HepG2 (cell line): ENCODE data around the gene INO80E. TPM values are rescaled to one million over a fixed set of nuclear protein-coding genes. Genes with fewer than 3 reads are reported as not detected.
A peak's percentile ranks its signal among the peaks of the same experiment; 100 is the strongest.

Experiments used
- AHR ChIP-seq: IDR thresholded peaks from 2 replicates; pipeline ENCODE4 v1.6.1; 2018; ENCODE audit warnings: missing genetic modification reagents, missing compliant biosample characterization
- CEBPZ ChIP-seq: IDR thresholded peaks from 2 replicates; pipeline ENCODE4 v1.6.1; 2012; ENCODE audit warnings: low read length, improper control_type of control experiment
- EED ChIP-seq: sonication (generic); formaldehyde crosslinking; IDR thresholded peaks from 2 replicates; pipeline ENCODE4 v1.5.0; 2020; ENCODE audit warnings: mild to moderate bottlenecking, missing genetic modification reagents
- ELF1 ChIP-seq: sonication (generic); formaldehyde crosslinking; IDR thresholded peaks from 2 replicates; pipeline ENCODE4 v1.4.0; 2020; ENCODE audit warnings: missing genetic modification reagents
- EP300 ChIP-seq, 3 experiments: sonication (generic) in 1 of 3; formaldehyde crosslinking in 1 of 3; IDR thresholded peaks; 2 replicates each; pipeline versions ENCODE4 v1.5.1 to v1.6.1; 2011 to 2020; ENCODE audit warnings: low read depth in 2 of 3, low read length in 2 of 3, borderline replicate concordance in 1 of 3, improper control_type of control experiment in 1 of 3, mild to moderate bottlenecking in 1 of 3, missing genetic modification reagents in 1 of 3, moderate library complexity in 1 of 3
- GATAD2A ChIP-seq: IDR thresholded peaks from 2 replicates; pipeline ENCODE4 v1.6.1; 2016
- GLI4 ChIP-seq: sonication (generic); formaldehyde crosslinking; IDR thresholded peaks from 2 replicates; pipeline ENCODE4 v1.5.1; 2020; ENCODE audit warnings: missing genetic modification reagents, mild to moderate bottlenecking, moderate library complexity, borderline replicate concordance
- HNRNPH1 ChIP-seq: fragments of 200-400 bp; formaldehyde crosslinking; optimal IDR thresholded peaks from 2 replicates; pipeline ENCODE3; 2017; ENCODE audit warnings: mild to moderate bottlenecking, low read depth, low read length
- IKZF1 ChIP-seq: fragments of 450-650 bp; IDR thresholded peaks from 2 replicates; pipeline ENCODE4 v1.7.1; 2016
- KDM1A ChIP-seq: IDR thresholded peaks from 2 replicates; pipeline ENCODE4 v1.6.1; 2016; ENCODE audit warnings: missing compliant biosample characterization
- KDM2A ChIP-seq: sonication (generic); formaldehyde crosslinking; IDR thresholded peaks from 2 replicates; pipeline ENCODE4 v1.4.0; 2020; ENCODE audit warnings: low read depth, missing genetic modification reagents, borderline replicate concordance
- KDM3A ChIP-seq: IDR thresholded peaks from 2 replicates; pipeline ENCODE4 v1.6.1; 2018; ENCODE audit warnings: low read depth, missing compliant biosample characterization
- MAZ ChIP-seq, 2 experiments: sonication (generic) in 1 of 2; formaldehyde crosslinking in 1 of 2; IDR thresholded peaks; 2 replicates each; pipeline versions ENCODE4 v1.5.0 to v1.6.1; 2012 to 2020; ENCODE audit warnings: low read depth in 2 of 2, mild to moderate bottlenecking in 2 of 2, borderline replicate concordance in 1 of 2, improper control_type of control experiment in 1 of 2, low read length in 1 of 2, missing genetic modification reagents in 1 of 2, moderate library complexity in 1 of 2
- MEIS1 ChIP-seq: sonication (generic); formaldehyde crosslinking; IDR thresholded peaks from 2 replicates; pipeline ENCODE4 v1.9.0; 2021; ENCODE audit warnings: mild to moderate bottlenecking, missing genetic modification reagents, moderate library complexity, borderline replicate concordance
- NCOA1 ChIP-seq: sonication (generic); formaldehyde crosslinking; IDR thresholded peaks from 2 replicates; pipeline ENCODE4 v1.9.0; 2021; ENCODE audit warnings: missing genetic modification reagents
- SMAD1 ChIP-seq: sonication (generic); formaldehyde crosslinking; IDR thresholded peaks from 2 replicates; pipeline ENCODE4 v1.4.0; 2020; ENCODE audit warnings: missing genetic modification reagents, low read depth, mild to moderate bottlenecking, borderline replicate concordance
- SMAD9 ChIP-seq: sonication (generic); formaldehyde crosslinking; IDR thresholded peaks from 2 replicates; pipeline ENCODE4 v1.5.1; 2020; ENCODE audit warnings: mild to moderate bottlenecking, missing genetic modification reagents
- SMARCC2 ChIP-seq: fragments of 450-650 bp; IDR thresholded peaks from 2 replicates; pipeline ENCODE4 v1.6.1; 2017; ENCODE audit warnings: antibody characterized with exemption, mild to moderate bottlenecking
- TCF12 ChIP-seq, 2 experiments: fragments of 450-650 bp in 1 of 2; sonication (generic) in 1 of 2; formaldehyde crosslinking in 1 of 2; IDR thresholded peaks; 2 replicates each; pipeline versions ENCODE4 v1.6.1 to v1.8.0; 2017 to 2022; ENCODE audit warnings: antibody characterized with exemption in 1 of 2, mild to moderate bottlenecking in 1 of 2, missing genetic modification reagents in 1 of 2, moderate library complexity in 1 of 2
- ZFP90 ChIP-seq: sonication (generic); formaldehyde crosslinking; IDR thresholded peaks from 2 replicates; pipeline ENCODE4 v1.8.0; 2022; ENCODE audit warnings: missing genetic modification reagents, mild to moderate bottlenecking, inconsistent platforms, borderline replicate concordance
- ZNF329 ChIP-seq: sonication (generic); formaldehyde crosslinking; IDR thresholded peaks from 2 replicates; pipeline ENCODE4 v1.9.0; 2021; ENCODE audit warnings: low read depth, mild to moderate bottlenecking, missing genetic modification reagents
- ZNF567 ChIP-seq: sonication (generic); formaldehyde crosslinking; IDR thresholded peaks from 2 replicates; pipeline ENCODE4 v1.8.1; 2023; ENCODE audit warnings: mild to moderate bottlenecking, missing genetic modification reagents, borderline replicate concordance
- ZNF639 ChIP-seq: conservative IDR thresholded peaks from 2 replicates; pipeline ENCODE4 v1.6.1; 2018; ENCODE audit warnings: missing genetic modification reagents
- ZNF704 ChIP-seq: sonication (generic); formaldehyde crosslinking; IDR thresholded peaks from 2 replicates; pipeline ENCODE4 v1.8.1; 2023; ENCODE audit warnings: mild to moderate bottlenecking, inconsistent platforms, moderate library complexity, missing genetic modification reagents, borderline replicate concordance
- polyA plus RNA-seq, 8 experiments: library from polyadenylated mRNA; depleted of rRNA in 3 of 8; stranded (reverse) in 7 of 8; unstranded in 1 of 8; fragments of >200 nt; fragmentation: Illumina TruSeq in 4 of 8; extraction: Trizol in 4 of 8; gene quantifications; 2 replicates each; pipeline versions ENCODE4 v1.2.1 to v1.2.3, GENCODE V29; 2011 to 2016; ENCODE audit warnings: low read depth in 4 of 8, missing spikeins in 1 of 8, mixed read lengths in 1 of 8; ENCODE audit not compliant: insufficient read depth in 1 of 8
- total RNA-seq, 5 experiments: library from RNA; depleted of rRNA; stranded (reverse); fragments of >200 nt; fragmentation: Illumina TruSeq; extraction: Trizol; gene quantifications; 2 replicates each; pipeline ENCODE4 v1.2.3, GENCODE V29; 2016; ENCODE audit warnings: low read depth in 1 of 5

INO80E gene
- total and polyA plus RNA-seq, 2 of the 13 experiments (the other 11 are each of a cell fraction or from before 2014, with no cell fraction given): 25.8 to 45.6 TPM

- TF ChIP-seq ZNF639: 0 out of 2 replicates have a peak, but pooled peaks have one; percentile 3
- TF ChIP-seq SMAD1: no peak
- TF ChIP-seq GLI4 (CRISPR knock-in tag): no peak; the same call in 1 of the 2 replicates
- TF ChIP-seq SMAD9 (CRISPR knock-in tag): no peak
- TF ChIP-seq NCOA1: peak; percentile 90; the same call in 1 of the 2 replicates
- TF ChIP-seq KDM2A: peak; percentile 27; the same call in 1 of the 2 replicates
- no peak for TF ChIP-seq KDM3A (CRISPR knock-in tag)
- no peak for TF ChIP-seq AHR (CRISPR knock-in tag)
- no peak for TF ChIP-seq SMARCC2
- TF ChIP-seq MAZ (IDR thresholded peaks at IDR 0.05; ENCODE audit: borderline replicate concordance, low read depth, low read length): no peak
- no peak for TF ChIP-seq MAZ (CRISPR knock-in tag; IDR thresholded peaks at IDR 0.05; ENCODE audit: low read depth)
- no peak for TF ChIP-seq ZNF567 (CRISPR knock-in tag)
- TF ChIP-seq TCF12 (IDR thresholded peaks at IDR 0.05): no peak
- TF ChIP-seq TCF12 (CRISPR knock-in tag; IDR thresholded peaks at IDR 0.05): peak; percentile 52
- no peak for TF ChIP-seq IKZF1
- no peak for TF ChIP-seq ELF1 (CRISPR knock-in tag)
- no peak for TF ChIP-seq CEBPZ
- TF ChIP-seq ZNF704 (CRISPR knock-in tag): no peak
- no peak for TF ChIP-seq GATAD2A (CRISPR knock-in tag)
- no peak for TF ChIP-seq EP300 (IDR thresholded peaks at IDR 0.05; ENCODE audit: low read depth in 2 of 2, low read length in 2 of 2)
- TF ChIP-seq EP300 (CRISPR knock-in tag; IDR thresholded peaks at IDR 0.05; ENCODE audit: borderline replicate concordance): no peak; the same call in 1 of the 2 replicates
- no peak for TF ChIP-seq MEIS1 (CRISPR knock-in tag)
- TF ChIP-seq KDM1A (CRISPR knock-in tag): no peak
- no peak; the same call in 1 of the 2 replicates for TF ChIP-seq EED (CRISPR knock-in tag)
- TF ChIP-seq HNRNPH1: no peak
- TF ChIP-seq ZNF329 (CRISPR knock-in tag): no peak
- TF ChIP-seq ZFP90 (CRISPR knock-in tag): peak; percentile 96; the same call in 1 of the 2 replicates
Measured at GRCh38 chr16:29995324-29995910, 624 bp upstream of the INO80E start, which contains the start of gene HIRIP3 (continued).
